Transverse colon (tissue), 4 donors: ENCODE results near the gene CCNG2. TPM values are rescaled to one million over a fixed set of nuclear protein-coding genes. Genes with fewer than 3 reads are reported as not detected.

ENCODE experiments used
- DNase-seq: peaks from one replicate; pipeline ENCODE4 v3.0.0-alpha.2; 2019
- H3K27ac ChIP-seq, 4 donors: fragments of 200-600 bp; sonication (generic); 2 replicates each; pipeline ENCODE4 v1.5.1; 2016 to 2018; ENCODE audit warnings: inconsistent platforms in 4 of 4
- H3K27me3 ChIP-seq: fragments of 200-600 bp; sonication (generic); 2 replicates; pipeline ENCODE4 v1.5.1; 2017; ENCODE audit warnings: inconsistent platforms
- H3K36me3 ChIP-seq, 4 donors: fragments of 200-600 bp; sonication (generic); 2 replicates each; pipeline ENCODE4 v1.5.1; 2017 to 2019; ENCODE audit warnings: inconsistent platforms in 4 of 4
- H3K4me1 ChIP-seq, 4 donors: fragments of 200-600 bp; sonication (generic); 2 replicates each; pipeline ENCODE4 v1.5.1; 2017 to 2020; ENCODE audit warnings: inconsistent platforms in 4 of 4
- H3K4me3 ChIP-seq, 4 donors: fragments of 200-600 bp; sonication (generic); 1 replicate in 1 of 4; 2 replicates in 3 of 4; pipeline versions ENCODE4 v1.5.1 to v1.6.1; 2017 to 2019; ENCODE audit warnings: inconsistent platforms in 4 of 4
- H3K9me3 ChIP-seq, 2 donors: fragments of 200-600 bp; sonication (generic); 2 replicates each; pipeline ENCODE4 v1.5.1; 2017 to 2019; ENCODE audit warnings: inconsistent platforms in 2 of 2
- EP300 ChIP-seq: sonication (generic); formaldehyde crosslinking; IDR thresholded peaks from one replicate; pipeline ENCODE4 v1.6.1; 2017; ENCODE audit warnings: antibody characterized with exemption, low read depth
- POLR2A ChIP-seq: fragments of 450-650 bp; IDR thresholded peaks from one replicate; pipeline ENCODE4 v1.6.1; 2016; ENCODE audit warnings: antibody characterized with exemption, mild to moderate bottlenecking, moderate library complexity
- POLR2AphosphoS5 ChIP-seq, 3 donors: sonication (generic); formaldehyde crosslinking; IDR thresholded peaks; one replicate each; pipeline ENCODE4 v1.6.1; 2016; ENCODE audit warnings: antibody characterized with exemption in 3 of 3
- WGBS, 2 donors: methylation state at CpG; one replicate each; pipeline ENCODE4 v1.1.5; 2018; ENCODE audit warnings: low coverage in 1 of 2; 5-methylcytosine and 5-hydroxymethylcytosine counted together
- in situ Hi-C, 4 donors: fragments of 200-750 bp; cut with MboI; loops; one replicate each; pipeline versions ENCODE4 v1.15.0 to v1.15.1; 2017; ENCODE audit warnings: low sequenced_read_pairs in 3 of 4, low pct_ligation_motif_present in 1 of 4, low pct_unique_long_range_greater_than_20kb in 1 of 4
- intact Hi-C: fragments of 100-400 bp; cut with DNase I; formaldehyde crosslinking; loops from one replicate; pipeline ENCODE4 v1.15.1; 2023; ENCODE audit warnings: low total_unique reads
- total RNA-seq, 4 donors: library from RNA; depleted of rRNA; stranded (reverse); fragments of >200 nt; gene quantifications; one replicate each; pipeline ENCODE4 v1.1.0, GENCODE V29; 2016
- TF ChIP-seq, protein P1 (sequence below), 5 experiments: fragments of 200-600 bp in 3 of 5; fragments of 450-650 bp in 2 of 5; sonication (generic) in 3 of 5; IDR thresholded peaks; 1 replicate in 2 of 5; 2 replicates in 3 of 5; pipeline ENCODE4 v1.5.1; 2016 to 2017; ENCODE audit warnings: antibody characterized with exemption in 5 of 5, inconsistent platforms in 3 of 5, mild to moderate bottlenecking in 2 of 5, moderate library complexity in 1 of 5

The CCNG2 gene
- total RNA-seq, 4 donors from 2014 or later: 55.4 to 114 (median 79.4) TPM

DNA sequence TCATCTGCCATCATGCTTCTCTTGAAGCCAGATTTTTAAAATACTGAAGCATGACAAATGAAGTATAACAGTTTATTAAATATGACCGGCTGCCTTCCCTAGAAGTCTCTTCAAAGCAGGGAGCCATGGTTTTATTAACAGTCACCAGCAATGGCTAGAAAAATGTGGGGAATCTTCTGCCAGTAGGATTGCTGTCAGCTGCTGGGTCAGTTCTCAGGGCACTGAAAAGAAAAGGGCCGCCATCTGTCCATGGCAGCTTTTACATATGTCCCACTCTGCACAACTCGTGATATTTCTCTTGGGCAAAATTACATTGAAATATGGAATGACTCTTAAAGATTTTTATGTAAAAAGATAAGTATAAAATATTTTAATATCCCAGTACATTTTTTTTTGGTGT, 2.8 kb downstream of the CCNG2 start:
- 73 to 82% methylated on average over 3 of the region's 3 CpGs for WGBS, 2 donors
- DNase-seq: no peak
- Histone ChIP-seq H3K36me3 (peaks cover 0 to 46% (median 19%) of the 10 kb centered on the region in 4 donors), H3K4me3 (no peak overlapping the region), H3K27me3 (no peaks in the 10 kb centered on the region), H3K9me3 (no peaks in the 10 kb centered on the region), H3K4me1 (peaks cover 8 to 40% (median 18%) of the 10 kb centered on the region in 4 donors), H3K27ac (no peak overlapping the region)
- in situ Hi-C loops (no loop called here), intact Hi-C loops (loop anchor here (10.0 kb wide), 1 partner anchor 205 kb away; no protein-coding TSS in a partner anchor)
- TF ChIP-seq POLR2A (no peak), EP300 (no peak), POLR2AphosphoS5 (IDR thresholded peaks at IDR 0.05) (no peak)
- TF ChIP-seq, protein P1, sequence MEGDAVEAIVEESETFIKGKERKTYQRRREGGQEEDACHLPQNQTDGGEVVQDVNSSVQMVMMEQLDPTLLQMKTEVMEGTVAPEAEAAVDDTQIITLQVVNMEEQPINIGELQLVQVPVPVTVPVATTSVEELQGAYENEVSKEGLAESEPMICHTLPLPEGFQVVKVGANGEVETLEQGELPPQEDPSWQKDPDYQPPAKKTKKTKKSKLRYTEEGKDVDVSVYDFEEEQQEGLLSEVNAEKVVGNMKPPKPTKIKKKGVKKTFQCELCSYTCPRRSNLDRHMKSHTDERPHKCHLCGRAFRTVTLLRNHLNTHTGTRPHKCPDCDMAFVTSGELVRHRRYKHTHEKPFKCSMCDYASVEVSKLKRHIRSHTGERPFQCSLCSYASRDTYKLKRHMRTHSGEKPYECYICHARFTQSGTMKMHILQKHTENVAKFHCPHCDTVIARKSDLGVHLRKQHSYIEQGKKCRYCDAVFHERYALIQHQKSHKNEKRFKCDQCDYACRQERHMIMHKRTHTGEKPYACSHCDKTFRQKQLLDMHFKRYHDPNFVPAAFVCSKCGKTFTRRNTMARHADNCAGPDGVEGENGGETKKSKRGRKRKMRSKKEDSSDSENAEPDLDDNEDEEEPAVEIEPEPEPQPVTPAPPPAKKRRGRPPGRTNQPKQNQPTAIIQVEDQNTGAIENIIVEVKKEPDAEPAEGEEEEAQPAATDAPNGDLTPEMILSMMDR (IDR thresholded peaks at IDR 0.05): no peak

DNA sequence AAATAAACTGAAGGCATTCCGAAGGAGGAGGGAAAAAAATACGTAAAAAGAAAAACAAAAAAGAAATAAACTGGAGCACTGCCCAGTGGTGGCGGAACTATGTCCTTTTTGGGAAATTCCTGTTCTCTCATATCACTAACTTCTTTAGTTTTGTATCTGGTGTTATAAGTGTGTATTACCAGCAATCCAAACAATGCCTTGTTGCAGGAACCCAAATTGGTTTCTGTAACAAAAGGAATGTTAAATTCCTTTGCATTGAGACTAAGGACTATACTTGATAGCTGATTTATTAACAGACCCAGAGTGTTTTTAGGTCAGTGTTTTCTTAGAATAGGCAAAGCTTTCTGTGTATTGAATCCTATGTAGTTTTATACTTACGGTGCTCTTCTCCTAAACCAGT, 6.6 kb downstream of the CCNG2 start:
- Histone ChIP-seq H3K9me3 (no peaks in the 10 kb centered on the region), H3K36me3 (peaks cover 0 to 68% (median 31%) of the 10 kb centered on the region in 4 donors), H3K4me1 (peaks cover 0 to 26% (median 5%) of the 10 kb centered on the region in 4 donors), H3K27ac (no peak overlapping the region), H3K27me3 (no peaks in the 10 kb centered on the region), H3K4me3 (no peak overlapping the region)
- no peak for TF ChIP-seq POLR2A
- TF ChIP-seq POLR2AphosphoS5 (IDR thresholded peaks at IDR 0.05): no peak
- TF ChIP-seq, protein P1 (IDR thresholded peaks at IDR 0.05): no peak
- TF ChIP-seq EP300: no peak
- in situ Hi-C loops (no loop called here), intact Hi-C loops (no loop called here)
- no peak for DNase-seq
- 84% methylated on average over 4 of the region's 4 CpGs for WGBS, 2 donors

DNA sequence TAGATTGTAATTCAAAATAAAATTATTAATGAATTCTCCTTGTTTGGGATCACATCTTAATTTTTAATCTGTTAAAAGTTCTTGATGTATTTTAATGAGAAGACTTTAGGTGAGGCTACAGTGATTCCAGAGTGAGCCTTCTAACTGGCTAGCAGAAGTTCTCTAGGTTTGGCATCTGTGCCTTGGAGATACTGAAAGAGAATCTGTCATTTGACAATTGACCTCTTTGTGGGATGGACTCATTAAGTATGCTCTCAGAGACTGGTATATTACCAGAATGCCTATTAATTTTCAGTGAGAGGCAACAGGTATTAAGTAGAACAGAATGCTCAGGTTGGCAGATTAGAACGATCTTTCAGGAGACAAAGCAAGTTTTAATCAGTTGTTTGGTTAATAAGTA, 10.2 kb downstream of the CCNG2 start:
- intact Hi-C loops (no loop called here), in situ Hi-C loops (no loop called here)
- Histone ChIP-seq H3K4me3 (no peak overlapping the region), H3K4me1 (peaks cover 0 to 12% (median 0%) of the 10 kb centered on the region in 4 donors), H3K36me3 (peaks cover 0 to 54% (median 24%) of the 10 kb centered on the region in 4 donors), H3K27ac (no peak overlapping the region), H3K27me3 (no peaks in the 10 kb centered on the region), H3K9me3 (no peaks in the 10 kb centered on the region)
- TF ChIP-seq, protein P1 (IDR thresholded peaks at IDR 0.05): no peak
- TF ChIP-seq EP300 (no peak), POLR2AphosphoS5 (IDR thresholded peaks at IDR 0.05) (no peak), POLR2A (no peak)
- WGBS, 2 donors: 88 to 92% methylated on average over 1 of the region's 1 CpG
- DNase-seq: no peak

DNA sequence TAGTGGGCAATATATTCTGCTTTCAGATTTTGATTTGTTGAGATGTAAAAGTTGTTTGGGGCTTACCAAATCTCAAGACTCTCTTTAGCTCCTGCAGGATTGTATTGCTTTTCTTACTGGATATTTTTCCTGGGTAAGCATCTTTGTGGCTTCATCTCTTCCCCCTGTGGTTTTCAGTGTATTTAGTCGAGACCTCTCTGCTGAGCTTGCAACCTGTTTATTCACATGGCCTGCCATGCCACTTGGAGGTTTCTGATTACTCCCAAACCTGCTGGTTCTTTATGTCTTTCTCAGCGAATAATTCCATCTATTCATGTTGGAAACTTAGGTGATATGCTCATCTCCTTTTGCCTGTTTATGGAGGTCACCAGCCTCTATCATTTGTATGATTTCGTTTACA, 10.9 kb downstream of the CCNG2 start:
- WGBS, 2 donors: 78 to 84% methylated on average over 3 of the region's 3 CpGs
- H3K9me3 ChIP-seq: no peaks in the 10 kb centered on the region
- H3K27ac ChIP-seq: no peak overlapping the region
- H3K36me3 ChIP-seq: peaks cover 0 to 48% (median 21%) of the 10 kb centered on the region in 4 donors
- H3K27me3 ChIP-seq: no peaks in the 10 kb centered on the region
- TF ChIP-seq POLR2AphosphoS5 (IDR thresholded peaks at IDR 0.05) (no peak), POLR2A (no peak), EP300 (no peak)
- TF ChIP-seq, protein P1 (IDR thresholded peaks at IDR 0.05): no peak
- in situ Hi-C loops (no loop called here), intact Hi-C loops (no loop called here)
- H3K4me1 ChIP-seq: peaks cover 0 to 8% (median 0%) of the 10 kb centered on the region in 4 donors
- no peak for DNase-seq
- no peak overlapping the region for H3K4me3 ChIP-seq
